SK-N-SH (cell line): ENCODE results near the gene PSMD13. TPM values are rescaled to one million over a fixed set of nuclear protein-coding genes. Genes with fewer than 3 reads are reported as not detected.
A peak's percentile ranks its signal among the peaks of the same experiment; 100 is the strongest.

ENCODE experiments used
- CTCF ChIA-PET: fragments of 300-600, 350-600 bp; formaldehyde crosslinking; extraction: SDS; loops from one replicate; lab custom pipeline; 2021; lab: Yijun Ruan, JAX
- POLR2A ChIA-PET: fragments of 350-600 bp; sonication (Branson Sonifier 250); formaldehyde crosslinking; extraction: SDS; loops from one replicate; lab custom pipeline; 2020; ENCODE audit warnings: antibody characterized with exemption, inconsistent platforms; lab: Yijun Ruan, JAX
- DNase-seq: peaks from one replicate; pipeline ENCODE4 v3.0.0; 2012
- H2AFZ ChIP-seq: fragments of 200-600 bp; sonication (generic); 2 replicates; pipeline ENCODE4 v1.8.1; 2016; ENCODE audit warnings: antibody characterized with exemption, mild to moderate bottlenecking, low read depth
- H3F3A ChIP-seq: fragments of 200-600 bp; sonication (generic); replicated peaks from 2 replicates; pipeline ENCODE3; 2016; ENCODE audit warnings: antibody characterized with exemption, mild to moderate bottlenecking; ENCODE audit not compliant: insufficient read depth
- H3K27ac ChIP-seq, 2 experiments: fragments of 200-500 bp in 1 of 2; fragments of 200-600 bp in 1 of 2; sonication (Bioruptor generic) in 1 of 2; sonication (generic), shearing (Covaris generic) in 1 of 2; 2 replicates each; pipeline versions ENCODE4 v1.5.1 to v1.6.1; 2014 to 2016; ENCODE audit warnings: low read depth in 2 of 2, inconsistent platforms in 1 of 2, low read length in 1 of 2, mild to moderate bottlenecking in 1 of 2, mixed read lengths in 1 of 2
- H3K27me3 ChIP-seq: fragments of 200-600 bp; sonication (generic), shearing (Covaris generic); 2 replicates; pipeline ENCODE4 v1.6.1; 2016; ENCODE audit warnings: mixed run types; ENCODE audit not compliant: insufficient read depth
- H3K36me3 ChIP-seq, 2 experiments: fragments of 200-500 bp in 1 of 2; fragments of 200-600 bp in 1 of 2; sonication (Bioruptor generic) in 1 of 2; sonication (generic) in 1 of 2; replicated peaks in 1 of 2; 2 replicates each; pipeline versions ENCODE3 to v1.5.1; 2014 to 2016; ENCODE audit warnings: low read length in 1 of 2, mild to moderate bottlenecking in 1 of 2; ENCODE audit not compliant: insufficient read depth in 2 of 2, control insufficient read depth in 1 of 2
- H3K4me1 ChIP-seq, 2 experiments: fragments of 200-500 bp in 1 of 2; fragments of 200-600 bp in 1 of 2; sonication (Bioruptor generic) in 1 of 2; sonication (generic), shearing (Covaris generic) in 1 of 2; 2 replicates each; pipeline versions ENCODE4 v1.5.1 to v1.6.1; 2014 to 2016; ENCODE audit warnings: low read depth in 1 of 2, low read length in 1 of 2, mixed run types in 1 of 2; ENCODE audit not compliant: insufficient read depth in 2 of 2, control insufficient read depth in 1 of 2
- H3K4me2 ChIP-seq: fragments of 200-600 bp; sonication (generic), shearing (Covaris generic); 2 replicates; pipeline ENCODE4 v1.6.1; 2017; ENCODE audit warnings: mixed run types
- H3K4me3 ChIP-seq, 2 experiments: fragments of 200-500 bp in 1 of 2; fragments of 200-600 bp in 1 of 2; sonication (Bioruptor generic) in 1 of 2; sonication (generic), shearing (Covaris generic) in 1 of 2; 2 replicates each; pipeline versions ENCODE4 v1.5.1 to v1.8.1; 2014 to 2016; ENCODE audit warnings: low read depth in 2 of 2, inconsistent platforms in 1 of 2, low read length in 1 of 2, mild to moderate bottlenecking in 1 of 2, mixed read lengths in 1 of 2, moderate library complexity in 1 of 2
- H3K79me2 ChIP-seq: fragments of 200-600 bp; sonication (generic); 2 replicates; pipeline ENCODE4 v1.8.1; 2017; ENCODE audit warnings: mild to moderate bottlenecking; ENCODE audit not compliant: insufficient read depth
- H3K9ac ChIP-seq: fragments of 200-600 bp; sonication (generic); 2 replicates; pipeline ENCODE4 v1.6.1; 2017; ENCODE audit warnings: mixed run types
- H3K9me2 ChIP-seq: fragments of 200-600 bp; sonication (generic); 2 replicates; pipeline ENCODE4 v1.6.1; 2017; ENCODE audit warnings: mixed run types
- H3K9me3 ChIP-seq: fragments of 200-600 bp; sonication (generic); 2 replicates; pipeline ENCODE4 v1.6.1; 2017; ENCODE audit warnings: mixed run types, mild to moderate bottlenecking, moderate library complexity
- H4K20me1 ChIP-seq: fragments of 200-600 bp; sonication (generic); 2 replicates; pipeline ENCODE4 v1.6.1; 2017; ENCODE audit warnings: mild to moderate bottlenecking, mixed run types; ENCODE audit not compliant: insufficient read depth
- ELF1 ChIP-seq: IDR thresholded peaks from 2 replicates; pipeline ENCODE4 v1.4.0; 2012
- EZH2phosphoT487 ChIP-seq: fragments of 200-600 bp; sonication (generic); IDR thresholded peaks from 2 replicates; pipeline ENCODE4 v1.6.1; 2017; ENCODE audit warnings: low read depth, mixed run types, mild to moderate bottlenecking, antibody characterized with exemption, moderate library complexity, borderline replicate concordance
- GABPA ChIP-seq: IDR thresholded peaks from 2 replicates; pipeline ENCODE4 v1.4.0; 2012; ENCODE audit warnings: low read depth, mild to moderate bottlenecking
- JUND ChIP-seq: IDR thresholded peaks from 2 replicates; pipeline ENCODE4 v1.4.0; 2012
- NFIC ChIP-seq: IDR thresholded peaks from 2 replicates; pipeline ENCODE4 v1.4.0; 2012; ENCODE audit warnings: borderline replicate concordance
- RAD21 ChIP-seq: IDR thresholded peaks from 2 replicates; pipeline ENCODE4 v1.6.1; 2012; ENCODE audit warnings: mild to moderate bottlenecking, low read length
- RCOR1 ChIP-seq: fragments of 150-350 bp; IDR thresholded peaks from 2 replicates; pipeline ENCODE4 v1.6.1; 2017; ENCODE audit warnings: antibody characterized with exemption, low read length
- REST ChIP-seq: IDR thresholded peaks from 2 replicates; pipeline ENCODE4 v1.6.1; 2012; ENCODE audit warnings: mild to moderate bottlenecking, low read depth, low read length, moderate library complexity
- RFX5 ChIP-seq: IDR thresholded peaks from 2 replicates; pipeline ENCODE4 v1.6.1; 2012; ENCODE audit warnings: mild to moderate bottlenecking, improper control_type of control experiment, low read length
- SIN3A ChIP-seq: IDR thresholded peaks from 2 replicates; pipeline ENCODE4 v1.6.1; 2012; ENCODE audit warnings: low read depth, mild to moderate bottlenecking, low read length, moderate library complexity, borderline replicate concordance
- SMC3 ChIP-seq: IDR thresholded peaks from 2 replicates; pipeline ENCODE4 v1.6.1; 2012; ENCODE audit warnings: low read depth, low read length, improper control_type of control experiment
- TAF1 ChIP-seq: IDR thresholded peaks from 2 replicates; pipeline ENCODE4 v1.6.1; 2012; ENCODE audit warnings: low read depth, mild to moderate bottlenecking, low read length, moderate library complexity, borderline replicate concordance
- TEAD4 ChIP-seq: IDR thresholded peaks from 2 replicates; pipeline ENCODE4 v1.4.0; 2012; ENCODE audit warnings: mild to moderate bottlenecking, borderline replicate concordance; ENCODE audit not compliant: insufficient read depth
- USF1 ChIP-seq: IDR thresholded peaks from 2 replicates; pipeline ENCODE4 v1.4.0; 2012; ENCODE audit warnings: low read depth, borderline replicate concordance
- WGBS: methylation state at CpG from one replicate; pipeline ENCODE4 v1.1.6; 2017; ENCODE audit warnings: low lambda C conversion rate; 5-methylcytosine and 5-hydroxymethylcytosine counted together
- polyA plus RNA-seq, 3 experiments: library from polyadenylated mRNA; depleted of rRNA; stranded (reverse); fragments of >200 nt; gene quantifications; 2 replicates each; pipeline ENCODE4 v1.2.3, GENCODE V29; 2012
- TF ChIP-seq, protein P1 (sequence below): fragments of 150-350 bp; IDR thresholded peaks from 2 replicates; pipeline ENCODE4 v1.6.1; 2017; ENCODE audit warnings: antibody characterized with exemption, low read length, low read depth, borderline replicate concordance

PSMD13 gene
- polyA plus RNA-seq, 1 of the 3 experiments (the other 2 are of a cell fraction) = 196 TPM

- peaks cover 56% of the 10 kb centered on the region for H3K27me3 ChIP-seq
- peak; percentile 31 for DNase-seq
- no peaks in the 10 kb centered on the region for H3K4me1 ChIP-seq
- no peak overlapping the region for H2AFZ ChIP-seq
- H3K36me3 ChIP-seq = no peaks in the 10 kb centered on the region
- ChIA-PET POLR2A (no interaction called here), CTCF (interaction anchor here (1.4 to 4.1 kb wide), 3 partner anchors 25 to 37 kb away, joined by 3 to 16 read pairs (median 3); no protein-coding TSS in a partner anchor)
- H3K79me2 ChIP-seq = no peaks in the 10 kb centered on the region
- H3K4me3 ChIP-seq = no peak overlapping the region
- H3K9me2 ChIP-seq = no peaks in the 10 kb centered on the region
- peaks cover 4% of the 10 kb centered on the region; the same call in 1 of the 2 replicates for H3K9me3 ChIP-seq
- no peak overlapping the region for H3K27ac ChIP-seq
- no peak overlapping the region for H3K9ac ChIP-seq
- H3F3A ChIP-seq = no peaks in the 10 kb centered on the region
- H3K4me2 ChIP-seq = no peak overlapping the region
- H4K20me1 ChIP-seq = no peaks in the 10 kb centered on the region
- TF ChIP-seq, protein P1, sequence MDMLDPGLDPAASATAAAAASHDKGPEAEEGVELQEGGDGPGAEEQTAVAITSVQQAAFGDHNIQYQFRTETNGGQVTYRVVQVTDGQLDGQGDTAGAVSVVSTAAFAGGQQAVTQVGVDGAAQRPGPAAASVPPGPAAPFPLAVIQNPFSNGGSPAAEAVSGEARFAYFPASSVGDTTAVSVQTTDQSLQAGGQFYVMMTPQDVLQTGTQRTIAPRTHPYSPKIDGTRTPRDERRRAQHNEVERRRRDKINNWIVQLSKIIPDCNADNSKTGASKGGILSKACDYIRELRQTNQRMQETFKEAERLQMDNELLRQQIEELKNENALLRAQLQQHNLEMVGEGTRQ = no peak
- TF ChIP-seq REST (no peak), NFIC (no peak), ELF1 (no peak), TAF1 (no peak), JUND (no peak), GABPA (no peak), RCOR1 (no peak), RAD21 (no peak), SIN3A (no peak), EZH2phosphoT487 (no peak), USF1 (no peak), TEAD4 (no peak), RFX5 (no peak), SMC3 (no peak)
- WGBS = 6% methylated on average over 23 of the region's 79 CpGs
Measured at GRCh38 chr11:280706-281485, 44.1 kb downstream of the PSMD13 start.
